WTC11 (cell line): ENCODE results near the gene ISOC2.

Source experiments
- AFF4 ChIP-seq: sonication (generic); formaldehyde crosslinking; IDR thresholded peaks from 2 replicates; pipeline ENCODE4 v1.8.1; 2023; ENCODE audit warnings: mild to moderate bottlenecking, missing genetic modification reagents, borderline replicate concordance
- ARID4B ChIP-seq: sonication (generic); formaldehyde crosslinking; IDR thresholded peaks from 2 replicates; pipeline ENCODE4 v1.8.0; 2023; ENCODE audit warnings: missing genetic modification reagents, mild to moderate bottlenecking, borderline replicate concordance
- ATF2 ChIP-seq: sonication (generic); formaldehyde crosslinking; IDR thresholded peaks from 2 replicates; pipeline ENCODE4 v1.8.1; 2022; ENCODE audit warnings: low read depth, missing genetic modification reagents, borderline replicate concordance
- CREB1 ChIP-seq: sonication (generic); formaldehyde crosslinking; IDR thresholded peaks from 2 replicates; pipeline ENCODE4 v1.8.0; 2023; ENCODE audit warnings: mild to moderate bottlenecking, missing genetic modification reagents
- CTCF ChIP-seq: fragments of 200-600 bp; IDR thresholded peaks from 2 replicates; pipeline ENCODE4 v1.8.0; 2022; ENCODE audit warnings: antibody characterized with exemption
- FOXK1 ChIP-seq: sonication (generic); formaldehyde crosslinking; IDR thresholded peaks from 2 replicates; pipeline ENCODE4 v1.8.0; 2022; ENCODE audit warnings: mild to moderate bottlenecking, moderate library complexity, missing genetic modification reagents
- KAT7 ChIP-seq: sonication (generic); formaldehyde crosslinking; IDR thresholded peaks from 2 replicates; pipeline ENCODE4 v1.8.1; 2023; ENCODE audit warnings: missing genetic modification reagents, mild to moderate bottlenecking, borderline replicate concordance
- MAX ChIP-seq: sonication (generic); formaldehyde crosslinking; IDR thresholded peaks from 2 replicates; pipeline ENCODE4 v1.8.0; 2022; ENCODE audit warnings: mild to moderate bottlenecking, missing genetic modification reagents
- USF1 ChIP-seq: sonication (generic); formaldehyde crosslinking; IDR thresholded peaks from 2 replicates; pipeline ENCODE4 v1.8.0; 2022; ENCODE audit warnings: mild to moderate bottlenecking, missing genetic modification reagents
- ZNF219 ChIP-seq: sonication (generic); formaldehyde crosslinking; IDR thresholded peaks from 2 replicates; pipeline ENCODE4 v1.8.0; 2023; ENCODE audit warnings: missing genetic modification reagents, mild to moderate bottlenecking, borderline replicate concordance
- ZNF425 ChIP-seq: fragments of 250-450 bp; sonication (Bioruptor Pico); conservative IDR thresholded peaks from 2 replicates; pipeline ENCODE4 v1.9.0; 2021; ENCODE audit warnings: mild to moderate bottlenecking

- TF ChIP-seq FOXK1 (no peak), ZNF219 (CRISPR knock-in tag) (no peak), ZNF425 (CRISPR knock-in tag) (no peak), KAT7 (CRISPR knock-in tag) (no peak), CTCF (no peak), AFF4 (no peak), ARID4B (CRISPR knock-in tag) (no peak), ATF2 (no peak), CREB1 (CRISPR knock-in tag) (no peak), USF1 (CRISPR knock-in tag) (no peak), MAX (CRISPR knock-in tag) (no peak)
Measured at GRCh38 chr19:55495646-55496349, 34.4 kb upstream of the ISOC2 start.
